ENCODE measurements around the gene AQP3.
A peak's percentile ranks its signal among the peaks of the same experiment; 100 is the strongest.

Gene AQP3

DNA sequence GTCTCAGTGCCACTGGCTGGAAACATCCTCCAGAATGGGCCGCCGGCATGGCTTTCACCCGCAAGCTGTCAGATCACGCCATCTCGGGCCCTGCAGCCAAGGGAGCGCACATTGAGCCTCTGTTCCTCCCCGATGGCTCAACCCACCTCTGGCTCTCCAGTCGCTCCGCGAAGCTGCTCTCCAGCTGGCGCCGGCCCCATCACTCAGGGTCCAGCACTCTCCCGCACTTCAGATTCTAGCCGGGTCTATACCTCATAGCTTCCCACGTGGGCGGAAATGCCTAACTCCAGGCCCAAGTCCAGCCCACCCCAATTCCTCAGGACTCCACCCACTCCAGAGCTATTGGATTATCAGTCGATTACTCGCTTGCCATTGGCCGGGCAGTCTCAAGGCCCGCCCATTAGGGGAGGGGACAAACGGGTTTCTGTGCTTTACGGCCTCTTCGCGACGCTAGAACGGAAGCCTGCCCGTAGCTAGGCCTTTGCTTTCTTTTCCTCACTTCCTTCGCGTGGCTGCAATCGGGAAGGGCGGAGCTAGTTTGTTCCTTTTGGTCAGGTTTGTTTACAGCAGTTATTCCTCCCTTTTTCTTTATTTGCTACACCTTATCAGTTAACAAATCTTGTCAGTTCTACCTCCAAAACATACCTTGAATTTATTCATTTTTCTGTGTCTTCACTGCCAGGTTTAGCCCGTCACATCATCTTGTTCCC lies 26.4 kb upstream of the AQP3 start, which contains the start of gene NOL6:
TSS of gene NOL6 (minus strand) at position 282 of the 710 bp plus-strand sequence. CDS start at position 200, 82 bp downstream.
- H3K4me3 ChIP-seq (ENCODE audit: control insufficient read depth, low read depth, low read length): peak within 1 kb of the TSS; percentile 99
- TF ChIP-seq, protein P1, sequence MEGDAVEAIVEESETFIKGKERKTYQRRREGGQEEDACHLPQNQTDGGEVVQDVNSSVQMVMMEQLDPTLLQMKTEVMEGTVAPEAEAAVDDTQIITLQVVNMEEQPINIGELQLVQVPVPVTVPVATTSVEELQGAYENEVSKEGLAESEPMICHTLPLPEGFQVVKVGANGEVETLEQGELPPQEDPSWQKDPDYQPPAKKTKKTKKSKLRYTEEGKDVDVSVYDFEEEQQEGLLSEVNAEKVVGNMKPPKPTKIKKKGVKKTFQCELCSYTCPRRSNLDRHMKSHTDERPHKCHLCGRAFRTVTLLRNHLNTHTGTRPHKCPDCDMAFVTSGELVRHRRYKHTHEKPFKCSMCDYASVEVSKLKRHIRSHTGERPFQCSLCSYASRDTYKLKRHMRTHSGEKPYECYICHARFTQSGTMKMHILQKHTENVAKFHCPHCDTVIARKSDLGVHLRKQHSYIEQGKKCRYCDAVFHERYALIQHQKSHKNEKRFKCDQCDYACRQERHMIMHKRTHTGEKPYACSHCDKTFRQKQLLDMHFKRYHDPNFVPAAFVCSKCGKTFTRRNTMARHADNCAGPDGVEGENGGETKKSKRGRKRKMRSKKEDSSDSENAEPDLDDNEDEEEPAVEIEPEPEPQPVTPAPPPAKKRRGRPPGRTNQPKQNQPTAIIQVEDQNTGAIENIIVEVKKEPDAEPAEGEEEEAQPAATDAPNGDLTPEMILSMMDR (conservative IDR thresholded peaks at IDR 0.05; ENCODE audit: control insufficient read depth, insufficient read depth, low read depth, low read length): no peak
- DNase-seq (ENCODE audit: low read depth): peak; percentile 99

DNA sequence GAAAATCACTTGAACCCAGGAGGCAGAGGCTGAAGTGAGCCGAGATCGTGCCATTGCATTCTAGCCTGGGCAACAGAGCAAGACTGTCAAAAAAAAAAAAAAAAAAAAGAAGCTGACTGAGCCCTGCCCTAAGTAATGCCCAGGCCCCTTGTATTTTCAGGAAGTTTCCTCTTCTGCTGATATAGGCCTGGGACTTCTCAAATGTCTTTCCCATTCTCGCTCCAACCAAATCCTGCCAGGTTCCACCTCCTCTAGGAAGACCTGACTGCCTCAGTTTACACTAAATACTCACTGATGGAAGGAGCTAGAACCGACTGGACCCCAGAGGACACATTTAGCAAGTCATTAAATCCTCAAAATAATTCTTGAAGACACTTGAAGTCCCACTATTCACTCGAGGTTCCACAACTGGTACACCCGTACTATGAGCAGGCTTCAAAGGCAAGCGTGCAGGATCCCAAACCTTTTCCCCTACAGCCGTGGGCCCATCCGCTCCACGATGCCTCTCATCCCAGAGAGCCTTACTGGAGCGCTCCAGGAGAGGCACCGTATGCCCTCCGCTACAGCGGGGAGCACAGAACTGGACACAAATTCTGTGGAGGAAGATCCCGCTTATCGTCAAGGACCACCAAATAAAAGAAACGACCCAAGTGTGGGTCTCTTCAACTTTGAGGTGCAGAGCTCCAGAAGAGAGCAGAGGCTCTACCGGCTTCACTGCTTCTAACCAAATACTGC lies 25.7 kb upstream of the AQP3 start:
- H3K4me3 ChIP-seq (ENCODE audit: control insufficient read depth, low read depth, low read length): peak overlapping the region; percentile 99
- TF ChIP-seq, protein P1 (conservative IDR thresholded peaks at IDR 0.05; ENCODE audit: control insufficient read depth, insufficient read depth, low read depth, low read length): no peak
- DNase-seq (ENCODE audit: low read depth): no peak

GRCh38 chr9:33472171-33472880 lies 24.9 kb upstream of the AQP3 start:
- TF ChIP-seq, protein P1 (conservative IDR thresholded peaks at IDR 0.05; ENCODE audit: control insufficient read depth, insufficient read depth, low read depth, low read length): no peak
- peak overlapping the region; percentile 99 for H3K4me3 ChIP-seq (ENCODE audit: control insufficient read depth, low read depth, low read length)
- no peak for DNase-seq (ENCODE audit: low read depth)

GRCh38 chr9:33471361-33471760 lies 24.0 kb upstream of the AQP3 start:
- no peak for DNase-seq (ENCODE audit: low read depth)
- H3K4me3 ChIP-seq (ENCODE audit: control insufficient read depth, low read depth, low read length): no peak overlapping the region
- TF ChIP-seq, protein P1 (conservative IDR thresholded peaks at IDR 0.05; ENCODE audit: control insufficient read depth, insufficient read depth, low read depth, low read length): no peak

DNA sequence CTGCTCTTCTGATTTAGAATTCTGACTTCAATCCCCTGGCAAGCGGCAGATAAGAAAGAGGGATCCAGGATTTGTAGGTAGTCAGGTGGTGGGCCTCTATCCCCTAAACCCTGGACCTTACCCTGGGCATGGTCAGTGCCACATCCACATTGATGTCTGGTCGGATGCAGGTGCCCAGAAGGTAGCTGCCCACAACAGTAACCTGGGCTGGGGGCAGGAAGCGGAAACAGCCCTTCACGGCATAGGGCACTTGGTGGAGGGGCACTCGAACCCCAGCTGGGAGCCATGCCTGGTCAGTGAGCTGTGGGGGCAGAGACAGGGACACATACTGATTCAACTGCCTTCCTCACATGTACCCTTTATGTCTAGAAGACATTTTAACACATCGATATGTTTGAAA lies 22.5 kb upstream of the AQP3 start:
- no peak overlapping the region for H3K4me3 ChIP-seq (ENCODE audit: control insufficient read depth, low read depth, low read length)
- TF ChIP-seq, protein P1 (conservative IDR thresholded peaks at IDR 0.05; ENCODE audit: control insufficient read depth, insufficient read depth, low read depth, low read length): no peak
- no peak for DNase-seq (ENCODE audit: low read depth)

GRCh38 chr9:33468797-33469621 lies 21.6 kb upstream of the AQP3 start:
- TF ChIP-seq, protein P1 (conservative IDR thresholded peaks at IDR 0.05; ENCODE audit: control insufficient read depth, insufficient read depth, low read depth, low read length): no peak

More at GRCh38 chr9:33468797-33469621, 21.6 kb upstream of the AQP3 start:
- H3K4me3 ChIP-seq (ENCODE audit: control insufficient read depth, low read depth, low read length): no peak overlapping the region
- no peak for DNase-seq (ENCODE audit: low read depth)

Data from fibroblast of mammary gland (primary cell).